Subcutaneous abdominal adipose tissue (tissue), 5 donors: ENCODE data around the gene GSTM5.
"Not testable (repeated sequence)": the region's sequence is repeated elsewhere in the genome, so short reads cannot be mapped to it uniquely, and the experiment has no call there.

Source experiments
- H3K27ac ChIP-seq: one replicate; pipeline ENCODE4 v1.7.0; 2013; ENCODE audit warnings: low read depth, mild to moderate bottlenecking, inconsistent platforms, low read length, moderate library complexity
- H3K27me3 ChIP-seq, 5 donors: one replicate each; pipeline ENCODE4 v1.7.0; 2013; ENCODE audit warnings: low read length in 5 of 5, inconsistent platforms in 1 of 5; ENCODE audit not compliant: control insufficient read depth in 5 of 5, insufficient read depth in 4 of 5
- H3K36me3 ChIP-seq, 5 donors: one replicate each; pipeline ENCODE4 v1.7.0; 2013; ENCODE audit warnings: low read length in 5 of 5; ENCODE audit not compliant: control insufficient read depth in 5 of 5, insufficient read depth in 5 of 5
- H3K4me1 ChIP-seq, 5 donors: one replicate each; pipeline ENCODE4 v1.7.0; 2013; ENCODE audit warnings: low read length in 5 of 5, mild to moderate bottlenecking in 3 of 5, moderate library complexity in 1 of 5; ENCODE audit not compliant: control insufficient read depth in 5 of 5, insufficient read depth in 5 of 5
- H3K4me3 ChIP-seq, 5 donors: one replicate each; pipeline ENCODE4 v1.7.0; 2013; ENCODE audit warnings: low read length in 5 of 5, low read depth in 1 of 5
- H3K9ac ChIP-seq, 5 donors: one replicate each; pipeline ENCODE4 v1.7.0; 2013; ENCODE audit warnings: low read length in 5 of 5, mild to moderate bottlenecking in 4 of 5, moderate library complexity in 3 of 5
- H3K9me3 ChIP-seq, 5 donors: one replicate each; pipeline ENCODE4 v1.7.0; 2013; ENCODE audit warnings: low read length in 5 of 5; ENCODE audit not compliant: control insufficient read depth in 5 of 5
- donor health status: healthy.
- donor health status: healthy.
- donor health status: healthy.
- donor health status: healthy.
- donor health status: healthy.

GSTM5 gene

DNA sequence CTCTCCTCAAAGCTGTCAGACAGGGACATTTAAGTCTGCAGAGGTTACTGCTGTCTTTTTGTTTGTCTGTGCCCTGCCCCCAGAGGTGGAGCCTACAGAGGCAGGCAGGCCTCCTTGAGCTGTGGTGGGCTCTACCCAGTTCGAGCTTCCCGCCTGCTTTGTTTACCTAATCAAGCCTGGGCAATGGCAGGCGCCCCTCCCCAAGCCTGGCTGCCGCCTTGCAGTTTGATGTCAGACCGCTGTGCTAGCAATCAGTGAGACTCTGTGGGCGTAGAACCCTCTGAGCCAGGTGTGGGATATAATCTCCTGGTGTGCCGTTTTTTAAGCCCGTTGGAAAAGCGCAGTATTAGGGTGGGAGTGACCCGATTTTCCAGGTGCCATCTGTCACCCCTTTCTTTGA lies 36.3 kb downstream of the GSTM5 start:
- not testable (repeated sequence) for H3K9me3 ChIP-seq

DNA sequence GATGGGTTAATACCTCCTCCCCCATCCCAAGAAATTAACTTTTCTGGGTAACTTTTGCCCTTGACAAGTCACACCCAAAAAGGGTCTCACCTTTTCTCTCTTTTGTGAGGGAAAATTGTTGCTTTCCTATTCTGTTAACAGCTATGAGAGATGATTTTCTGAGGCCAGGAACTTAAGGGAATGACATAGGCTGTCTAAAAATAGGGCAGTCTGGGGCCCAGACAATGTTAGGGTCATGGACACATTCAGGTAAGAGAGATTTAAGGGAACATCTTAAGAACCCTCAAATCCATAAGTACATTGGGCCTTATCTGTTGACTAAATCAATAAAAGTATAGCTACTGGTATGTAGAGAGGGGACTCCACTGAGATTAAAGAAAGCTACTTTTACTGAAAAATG lies 37.2 kb downstream of the GSTM5 start:
- Histone ChIP-seq H3K4me1 (no peaks in the 10 kb centered on the region), H3K4me3 (no peak overlapping the region), H3K27me3 (no peaks in the 10 kb centered on the region), H3K36me3 (no peaks in the 10 kb centered on the region), H3K9ac (no peak overlapping the region), H3K27ac (no peak overlapping the region), H3K9me3 (no peaks in the 10 kb centered on the region)

More for the DNA sequence above, 36.3 kb downstream of the GSTM5 start:
- H3K4me3 ChIP-seq, H3K27ac ChIP-seq, H3K36me3 ChIP-seq, H3K27me3 ChIP-seq, H3K9ac ChIP-seq, H3K4me1 ChIP-seq: not testable (repeated sequence)

DNA sequence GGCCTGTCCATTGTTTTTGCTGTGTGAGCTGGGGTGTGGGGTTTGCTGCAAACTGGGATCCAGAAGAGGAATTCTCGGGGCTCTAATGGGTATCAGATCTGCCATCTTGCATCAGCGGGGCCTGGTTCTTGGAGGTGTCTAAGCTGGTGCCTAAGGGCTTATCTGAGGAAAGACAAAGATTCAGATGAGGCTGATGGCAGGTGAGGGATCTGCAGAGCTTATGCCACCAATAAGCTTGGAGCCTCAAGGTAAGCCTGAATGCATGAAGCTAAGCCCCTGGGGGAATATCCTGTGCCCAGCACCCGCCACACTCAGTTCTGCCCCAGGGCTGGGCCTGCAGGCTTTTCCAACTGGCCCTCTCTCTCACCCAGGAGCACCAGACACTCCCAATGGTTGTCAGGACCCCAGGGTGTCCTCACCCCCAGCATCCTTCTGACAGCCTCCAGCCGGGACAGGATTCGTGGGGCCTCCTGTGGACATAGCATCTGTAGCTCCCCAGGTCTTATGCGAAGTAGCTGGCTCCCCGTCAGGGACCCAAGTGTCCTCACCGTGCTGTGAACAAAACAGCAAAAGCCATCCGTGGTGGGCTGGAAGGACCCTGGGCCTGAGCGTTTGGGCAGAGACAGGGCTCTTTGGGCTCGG lies 38.3 kb downstream of the GSTM5 start:
- no peak overlapping the region for H3K9ac ChIP-seq
- no peaks in the 10 kb centered on the region for H3K9me3 ChIP-seq
- no peak overlapping the region for H3K27ac ChIP-seq
- H3K4me3 ChIP-seq = no peak overlapping the region
- no peaks in the 10 kb centered on the region for H3K27me3 ChIP-seq
- no peaks in the 10 kb centered on the region for H3K36me3 ChIP-seq
- no peaks in the 10 kb centered on the region for H3K4me1 ChIP-seq

DNA sequence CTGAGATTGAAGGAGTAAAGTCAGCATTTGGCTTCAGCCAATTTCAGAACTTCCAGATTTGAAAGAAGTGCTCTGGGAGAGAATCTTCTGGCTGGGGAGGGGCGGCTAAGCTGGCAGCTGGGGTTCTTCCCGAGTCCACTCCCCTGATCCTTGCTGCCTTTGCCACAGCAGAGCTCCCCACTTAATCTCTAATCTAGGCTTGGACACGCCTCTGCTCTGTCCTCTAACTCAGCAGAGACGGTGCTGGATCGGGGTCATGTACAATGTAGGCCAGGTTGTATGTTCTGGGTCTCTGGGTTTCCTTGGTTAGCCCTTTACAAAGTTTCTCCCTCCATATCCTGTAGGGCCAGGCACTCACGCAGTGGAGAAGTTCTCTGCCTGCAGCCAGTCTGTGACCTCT lies 38.9 kb downstream of the GSTM5 start:
- no peaks in the 10 kb centered on the region for H3K4me1 ChIP-seq
- no peaks in the 10 kb centered on the region for H3K27me3 ChIP-seq
- no peak overlapping the region for H3K4me3 ChIP-seq
- no peak overlapping the region for H3K27ac ChIP-seq
- H3K36me3 ChIP-seq = no peaks in the 10 kb centered on the region
- H3K9me3 ChIP-seq = no peaks in the 10 kb centered on the region
- no peak overlapping the region for H3K9ac ChIP-seq

DNA sequence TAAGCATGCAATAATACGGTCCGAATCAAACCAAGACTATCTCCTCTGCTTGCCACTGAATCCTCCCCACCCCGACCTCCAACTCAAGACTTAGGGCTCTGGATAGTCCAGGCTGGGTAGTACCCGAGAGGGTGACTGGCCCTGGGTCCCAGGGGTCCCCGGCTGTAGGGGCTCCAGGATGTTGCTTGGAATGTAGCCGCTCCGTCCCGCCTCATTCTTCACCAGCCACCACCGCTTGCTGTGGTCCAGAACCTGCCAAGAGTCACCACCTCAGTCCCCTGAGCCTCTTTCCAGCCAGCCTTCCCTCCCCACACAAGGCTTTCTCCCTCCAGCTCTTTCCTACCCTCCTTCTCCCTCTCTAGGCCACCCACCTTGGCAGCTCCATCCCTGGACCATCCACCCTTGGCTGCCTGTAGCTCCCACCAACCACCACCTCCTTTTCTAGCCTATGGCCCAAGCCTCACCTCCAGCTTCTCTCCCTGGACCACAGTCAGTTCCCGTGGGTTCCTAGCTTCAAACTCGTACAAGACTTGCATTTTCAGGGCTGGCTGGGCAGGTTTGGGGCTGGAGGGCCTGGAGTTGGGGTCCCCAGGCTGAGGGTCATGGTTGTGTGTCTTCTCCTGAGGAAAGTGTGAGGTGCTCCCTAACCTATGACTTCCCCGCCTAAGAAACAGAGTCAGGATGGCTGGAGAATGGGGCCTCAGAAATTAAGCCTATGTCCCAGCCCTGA lies 39.6 kb downstream of the GSTM5 start:
- Histone ChIP-seq H3K4me3 (no peak overlapping the region), H3K9ac (no peak overlapping the region), H3K27me3 (no peaks in the 10 kb centered on the region), H3K36me3 (no peaks in the 10 kb centered on the region), H3K27ac (no peak overlapping the region), H3K4me1 (no peaks in the 10 kb centered on the region), H3K9me3 (no peaks in the 10 kb centered on the region)

DNA sequence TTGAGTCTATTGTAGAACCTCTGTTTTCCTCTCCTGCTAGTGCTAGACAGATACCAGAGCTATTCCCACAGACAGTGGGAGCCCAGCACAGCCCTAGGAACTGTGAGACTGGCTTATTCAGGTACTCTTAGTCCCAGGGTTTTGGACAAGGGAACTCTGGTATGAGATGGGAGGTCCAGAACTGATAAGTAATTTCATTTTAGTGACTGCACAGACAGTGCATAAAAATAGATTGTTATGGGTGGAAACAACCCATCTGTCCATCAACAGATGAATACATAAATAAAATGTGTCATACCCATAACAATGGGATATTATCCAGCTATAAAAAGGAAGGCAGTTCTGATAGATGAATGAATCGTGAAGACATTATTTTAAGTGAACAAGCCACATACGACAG lies 42.7 kb downstream of the GSTM5 start:
- H3K27me3 ChIP-seq = no peaks in the 10 kb centered on the region
- H3K27ac ChIP-seq = no peak overlapping the region
- no peak overlapping the region for H3K9ac ChIP-seq
- no peak overlapping the region for H3K4me3 ChIP-seq
- no peaks in the 10 kb centered on the region for H3K9me3 ChIP-seq
- no peaks in the 10 kb centered on the region for H3K36me3 ChIP-seq
- H3K4me1 ChIP-seq = no peaks in the 10 kb centered on the region

DNA sequence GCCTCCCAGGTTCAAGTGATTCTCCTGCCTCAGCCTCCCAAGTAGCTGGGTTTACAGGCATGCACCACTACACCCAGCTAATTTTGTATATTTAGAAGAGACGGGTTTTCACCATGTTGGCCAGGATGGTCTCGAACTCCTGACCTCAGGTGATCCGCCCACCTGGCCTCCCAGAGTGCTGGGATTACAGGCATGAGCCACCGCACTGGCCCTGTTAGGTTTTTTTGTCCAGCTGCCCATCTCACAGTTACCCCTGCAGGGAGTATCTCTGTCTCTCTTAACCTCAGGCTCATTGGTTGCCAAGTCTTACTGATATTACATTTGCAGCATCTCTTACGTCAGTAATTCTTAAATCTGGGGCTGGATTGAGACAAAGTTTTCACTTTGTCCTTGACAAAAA lies 44.3 kb downstream of the GSTM5 start:
- not testable (repeated sequence) for H3K4me3 ChIP-seq

DNA sequence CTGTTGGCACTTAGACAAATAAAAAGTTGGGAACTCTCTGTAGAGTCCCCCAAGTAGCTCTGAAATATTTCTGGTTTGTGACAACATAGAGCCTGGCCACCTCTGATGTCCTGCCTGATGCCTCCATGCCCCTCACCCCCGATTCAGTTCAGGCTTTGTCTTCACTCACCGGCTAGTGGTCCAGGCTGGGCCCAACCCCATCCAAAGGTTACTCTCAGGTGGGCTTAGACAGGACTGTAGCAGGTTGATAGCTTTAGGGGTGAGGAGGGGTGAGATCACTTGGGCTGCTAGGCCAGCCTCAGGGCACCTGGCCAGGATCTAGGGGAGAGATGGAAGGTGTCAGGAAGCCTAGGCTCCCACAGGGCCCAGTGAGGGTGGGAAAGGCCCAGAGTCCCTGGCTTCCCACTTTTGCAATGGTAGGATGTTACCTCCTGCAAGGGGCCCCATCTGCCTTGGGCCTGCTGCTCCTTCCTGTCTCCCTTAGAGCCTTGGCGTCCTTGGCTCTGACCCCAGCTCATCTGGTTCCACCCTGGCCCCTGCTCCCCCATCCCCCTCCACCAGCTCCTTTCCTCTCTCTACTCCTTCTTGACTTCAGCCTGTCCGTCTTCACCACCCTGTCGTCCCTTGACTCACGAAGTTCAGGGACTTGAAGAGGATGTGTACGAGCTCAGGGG lies 44.9 kb downstream of the GSTM5 start:
- no peaks in the 10 kb centered on the region for H3K9me3 ChIP-seq
- H3K27me3 ChIP-seq = no peaks in the 10 kb centered on the region
- no peak overlapping the region for H3K4me3 ChIP-seq
- H3K4me1 ChIP-seq = no peaks in the 10 kb centered on the region
- no peak overlapping the region for H3K9ac ChIP-seq
- no peaks in the 10 kb centered on the region for H3K36me3 ChIP-seq
- H3K27ac ChIP-seq = no peak overlapping the region

More for the DNA sequence above, 44.3 kb downstream of the GSTM5 start:
- H3K27ac ChIP-seq, H3K4me1 ChIP-seq, H3K9me3 ChIP-seq, H3K9ac ChIP-seq, H3K27me3 ChIP-seq, H3K36me3 ChIP-seq: not testable (repeated sequence)

DNA sequence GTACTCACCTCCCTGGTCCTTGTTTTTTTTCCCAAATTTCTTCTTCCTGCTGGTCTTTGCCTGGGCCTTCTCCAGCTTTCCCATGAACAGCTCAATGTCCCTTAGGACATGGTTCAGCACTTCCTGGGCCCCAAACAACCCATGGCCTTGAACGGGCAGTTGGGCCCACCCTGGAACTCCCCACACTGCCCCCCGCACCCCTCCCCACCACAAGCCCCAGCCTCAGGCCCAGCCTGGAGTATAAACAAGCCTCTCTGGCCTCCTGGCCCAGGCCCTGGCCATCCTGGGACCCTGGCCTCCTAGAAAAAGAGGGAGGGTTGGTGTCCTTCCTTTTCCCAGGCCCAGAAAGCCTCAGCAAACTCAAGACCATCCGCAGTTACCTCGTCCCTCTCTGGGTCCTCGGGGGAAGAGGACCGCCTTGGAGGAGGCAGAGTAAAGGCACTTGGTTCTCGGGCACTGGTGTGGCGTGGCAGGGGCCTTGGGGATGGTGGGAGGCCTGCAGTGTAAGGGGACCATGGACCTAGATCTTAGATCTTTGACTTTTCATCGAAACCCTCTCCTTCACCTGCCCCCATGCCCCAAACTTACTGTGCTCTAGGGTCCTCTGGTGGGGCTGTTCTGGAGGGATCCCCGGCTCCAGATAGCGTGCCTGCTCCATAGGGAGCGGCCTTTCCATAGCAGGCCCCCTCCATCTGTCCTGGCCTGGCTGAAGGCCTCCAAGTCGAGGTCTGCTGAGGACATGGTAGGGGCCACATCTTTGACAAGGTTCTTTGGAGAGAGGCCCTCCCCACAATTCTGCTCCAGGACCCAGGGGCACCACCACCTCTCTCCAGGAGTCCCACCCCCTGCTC lies 46.1 kb downstream of the GSTM5 start:
- Histone ChIP-seq H3K9me3 (no peaks in the 10 kb centered on the region), H3K4me3 (no peak overlapping the region), H3K4me1 (peaks cover 0 to under 1% (median 0%) of the 10 kb centered on the region in 5 donors), H3K36me3 (no peaks in the 10 kb centered on the region), H3K27me3 (no peaks in the 10 kb centered on the region), H3K9ac (no peak overlapping the region), H3K27ac (no peak overlapping the region)
